ENCODE data around the gene NFKBIB. TPM values are rescaled to one million over a fixed set of nuclear protein-coding genes. Genes with fewer than 3 reads are reported as not detected.

Gene NFKBIB
- total and polyA plus RNA-seq, 2 of the 13 experiments (the other 11 are each of a cell fraction or from before 2014, with no cell fraction given), result 8.6 to 14.9 TPM

DNA sequence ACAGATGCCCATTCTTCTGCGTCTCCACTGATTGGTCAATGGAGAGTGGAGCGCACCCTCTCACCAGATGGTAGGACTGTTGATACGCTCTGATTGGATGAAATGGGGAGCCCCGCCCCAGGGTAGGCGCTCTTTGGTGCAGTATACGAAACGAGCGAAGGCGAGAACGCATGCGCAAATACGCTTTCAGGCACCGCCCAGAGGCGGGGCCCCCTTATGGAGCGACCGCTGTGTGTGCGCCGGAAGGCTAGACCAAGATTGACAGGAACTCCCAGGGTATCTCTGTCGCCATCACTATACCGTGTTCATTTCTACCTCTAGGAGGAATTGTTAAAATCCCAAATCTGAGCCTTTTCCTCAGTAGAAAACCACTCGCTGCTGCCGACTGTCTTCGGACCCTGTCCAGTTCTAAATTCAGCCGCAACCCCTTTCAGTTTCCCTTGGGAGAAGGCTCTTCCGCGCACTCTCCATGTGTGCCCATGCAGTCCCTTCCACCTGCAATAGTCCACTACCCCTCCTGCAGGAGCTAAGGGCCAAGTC is 49.3 kb upstream of the NFKBIB start (continued):
- TF ChIP-seq NR1H2 (CRISPR knock-in tag; IDR thresholded peaks at IDR 0.05; ENCODE audit: borderline replicate concordance, low read depth) (no peak), PHF21A (CRISPR knock-in tag; IDR thresholded peaks at IDR 0.05) (0 out of 2 replicates have a peak, but pooled peaks have one; percentile 43), CAMTA2 (CRISPR knock-in tag; IDR thresholded peaks at IDR 0.05; ENCODE audit: borderline replicate concordance) (no peak), RBM39 (IDR thresholded peaks at IDR 0.05; ENCODE audit: low read depth, low read length, poor library complexity, severe bottlenecking) (no peak), ZNF343 (CRISPR knock-in tag; IDR thresholded peaks at IDR 0.05) (no peak), FOXM1 (CRISPR knock-in tag; IDR thresholded peaks at IDR 0.05) (no peak), ZNF264 (CRISPR knock-in tag; IDR thresholded peaks at IDR 0.05) (no peak), TBX3 (IDR thresholded peaks at IDR 0.05; ENCODE audit: borderline replicate concordance) (no peak), SP140L (CRISPR knock-in tag; IDR thresholded peaks at IDR 0.05; ENCODE audit: borderline replicate concordance) (no peak), MED8 (CRISPR knock-in tag; IDR thresholded peaks at IDR 0.05; ENCODE audit: insufficient replicate concordance) (no peak), ZNF33B (CRISPR knock-in tag; IDR thresholded peaks at IDR 0.05) (no peak; the same call in 1 of the 2 replicates), CREB1 (IDR thresholded peaks at IDR 0.05) (no peak), CREB1 (CRISPR knock-in tag; IDR thresholded peaks at IDR 0.05) (peak; percentile 90; the same call in 1 of the 2 replicates), ZNF556 (CRISPR knock-in tag; IDR thresholded peaks at IDR 0.05; ENCODE audit: borderline replicate concordance) (no peak), TEAD2 (CRISPR knock-in tag; IDR thresholded peaks at IDR 0.05) (no peak), ATRX (CRISPR knock-in tag; IDR thresholded peaks at IDR 0.05; ENCODE audit: borderline replicate concordance) (no peak), MZF1 (CRISPR knock-in tag; IDR thresholded peaks at IDR 0.05; ENCODE audit: borderline replicate concordance) (no peak), NKX3-1 (CRISPR knock-in tag; IDR thresholded peaks at IDR 0.05) (no peak), ZNF589 (CRISPR knock-in tag; conservative IDR thresholded peaks at IDR 0.05) (no peak), HOXA5 (CRISPR knock-in tag; IDR thresholded peaks at IDR 0.05) (no peak; the same call in 1 of the 2 replicates), BORCS8-MEF2B (CRISPR knock-in tag; IDR thresholded peaks at IDR 0.05) (no peak), GFI1 (CRISPR knock-in tag; IDR thresholded peaks at IDR 0.05; ENCODE audit: borderline replicate concordance) (no peak)
- TF ChIP-seq, protein P1, sequence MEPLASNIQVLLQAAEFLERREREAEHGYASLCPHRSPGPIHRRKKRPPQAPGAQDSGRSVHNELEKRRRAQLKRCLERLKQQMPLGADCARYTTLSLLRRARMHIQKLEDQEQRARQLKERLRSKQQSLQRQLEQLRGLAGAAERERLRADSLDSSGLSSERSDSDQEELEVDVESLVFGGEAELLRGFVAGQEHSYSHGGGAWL (CRISPR knock-in tag; IDR thresholded peaks at IDR 0.05), result no peak
- TF ChIP-seq, protein P2, sequence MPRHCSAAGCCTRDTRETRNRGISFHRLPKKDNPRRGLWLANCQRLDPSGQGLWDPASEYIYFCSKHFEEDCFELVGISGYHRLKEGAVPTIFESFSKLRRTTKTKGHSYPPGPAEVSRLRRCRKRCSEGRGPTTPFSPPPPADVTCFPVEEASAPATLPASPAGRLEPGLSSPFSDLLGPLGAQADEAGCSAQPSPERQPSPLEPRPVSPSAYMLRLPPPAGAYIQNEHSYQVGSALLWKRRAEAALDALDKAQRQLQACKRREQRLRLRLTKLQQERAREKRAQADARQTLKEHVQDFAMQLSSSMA (CRISPR knock-in tag; IDR thresholded peaks at IDR 0.05), result no peak
- TF ChIP-seq, protein P3, sequence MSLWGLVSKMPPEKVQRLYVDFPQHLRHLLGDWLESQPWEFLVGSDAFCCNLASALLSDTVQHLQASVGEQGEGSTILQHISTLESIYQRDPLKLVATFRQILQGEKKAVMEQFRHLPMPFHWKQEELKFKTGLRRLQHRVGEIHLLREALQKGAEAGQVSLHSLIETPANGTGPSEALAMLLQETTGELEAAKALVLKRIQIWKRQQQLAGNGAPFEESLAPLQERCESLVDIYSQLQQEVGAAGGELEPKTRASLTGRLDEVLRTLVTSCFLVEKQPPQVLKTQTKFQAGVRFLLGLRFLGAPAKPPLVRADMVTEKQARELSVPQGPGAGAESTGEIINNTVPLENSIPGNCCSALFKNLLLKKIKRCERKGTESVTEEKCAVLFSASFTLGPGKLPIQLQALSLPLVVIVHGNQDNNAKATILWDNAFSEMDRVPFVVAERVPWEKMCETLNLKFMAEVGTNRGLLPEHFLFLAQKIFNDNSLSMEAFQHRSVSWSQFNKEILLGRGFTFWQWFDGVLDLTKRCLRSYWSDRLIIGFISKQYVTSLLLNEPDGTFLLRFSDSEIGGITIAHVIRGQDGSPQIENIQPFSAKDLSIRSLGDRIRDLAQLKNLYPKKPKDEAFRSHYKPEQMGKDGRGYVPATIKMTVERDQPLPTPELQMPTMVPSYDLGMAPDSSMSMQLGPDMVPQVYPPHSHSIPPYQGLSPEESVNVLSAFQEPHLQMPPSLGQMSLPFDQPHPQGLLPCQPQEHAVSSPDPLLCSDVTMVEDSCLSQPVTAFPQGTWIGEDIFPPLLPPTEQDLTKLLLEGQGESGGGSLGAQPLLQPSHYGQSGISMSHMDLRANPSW (CRISPR knock-in tag; IDR thresholded peaks at IDR 0.05; ENCODE audit: borderline replicate concordance), result no peak
- TF ChIP-seq, protein P4, sequence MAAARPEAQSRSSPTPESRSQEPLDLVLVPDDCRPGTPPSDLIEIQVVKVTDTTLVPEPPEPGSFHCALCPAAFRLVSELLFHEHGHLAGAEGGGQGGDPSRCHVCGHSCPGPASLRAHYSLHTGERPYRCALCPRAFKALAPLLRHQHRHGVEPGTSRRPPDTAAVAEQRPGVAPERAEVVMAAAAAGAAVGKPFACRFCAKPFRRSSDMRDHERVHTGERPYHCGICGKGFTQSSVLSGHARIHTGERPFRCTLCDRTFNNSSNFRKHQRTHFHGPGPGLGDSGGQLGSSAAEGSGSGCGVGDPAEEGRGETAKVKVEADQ (CRISPR knock-in tag; IDR thresholded peaks at IDR 0.05; ENCODE audit: borderline replicate concordance), result no peak
